M059J (cell line): ENCODE data around the gene KIFBP. TPM values are rescaled to one million over a fixed set of nuclear protein-coding genes. Genes with fewer than 3 reads are reported as not detected.
"Not testable (repeated sequence)": the region's sequence is repeated elsewhere in the genome, so short reads cannot be mapped to it uniquely, and the experiment has no call there.

Experiments
- DNase-seq: peaks from one replicate; pipeline ENCODE4 v3.0.0-alpha.2; 2012; ENCODE audit warnings: low read depth
- total RNA-seq: library from RNA; depleted of rRNA; stranded (reverse); fragments of >200 nt; shearing (Covaris generic); gene quantifications from 2 replicates; pipeline ENCODE4 v1.2.3, GENCODE V29; 2014; rRNA removed

KIFBP gene
- 44.7 and 68.5 TPM in 2 replicates for total RNA-seq

GRCh38 chr10:68988530-68989316 is at the start of gene KIFBP:
KIFBP (plus strand) TSS chr10:68988803; CDS start chr10:68988833, 30 bp downstream.
- DNase-seq, result peak; percentile 97

- no peak for DNase-seq
These were observed 49.7 kb upstream of the KIFBP start for GRCh38 chr10:68938884-68939283.

- DNase-seq, result not testable (repeated sequence)
These were observed 47.7 kb upstream of the KIFBP start for GRCh38 chr10:68940917-68941316.

GRCh38 chr10:68950598-68950997 is 38.0 kb upstream of the KIFBP start:
- DNase-seq, result no peak

- DNase-seq, result no peak
These were observed 33.7 kb upstream of the KIFBP start for GRCh38 chr10:68954904-68955303.

- no peak for DNase-seq
These were observed 33.2 kb upstream of the KIFBP start for GRCh38 chr10:68955355-68955831.

- DNase-seq, result peak; percentile 90
These were observed 32.6 kb upstream of the KIFBP start, which contains the start of gene DDX21 for GRCh38 chr10:68955832-68956532. DDX21 (plus strand) TSS chr10:68956170; CDS start chr10:68956226, 56 bp downstream.

GRCh38 chr10:68957284-68957615 is 31.4 kb upstream of the KIFBP start:
- DNase-seq, result no peak

- no peak for DNase-seq
These were observed 30.9 kb upstream of the KIFBP start for GRCh38 chr10:68957654-68958053.

GRCh38 chr10:68959695-68960527 is 28.7 kb upstream of the KIFBP start:
- no peak for DNase-seq

GRCh38 chr10:68963151-68963550 is 25.5 kb upstream of the KIFBP start:
- DNase-seq, result no peak

GRCh38 chr10:68973975-68974374 is 14.6 kb upstream of the KIFBP start:
- DNase-seq, result no peak

- DNase-seq, result not testable (repeated sequence)
These were observed 12.6 kb upstream of the KIFBP start for GRCh38 chr10:68975936-68976473.

- DNase-seq, result not testable (repeated sequence)
These were observed 8.9 kb upstream of the KIFBP start for GRCh38 chr10:68979738-68980137.

GRCh38 chr10:68981074-68981473 is 7.5 kb upstream of the KIFBP start:
- DNase-seq, result no peak

- DNase-seq, result no peak
These were observed 6.2 kb upstream of the KIFBP start for GRCh38 chr10:68982389-68982788.

GRCh38 chr10:68987611-68988010 is 992 bp upstream of the KIFBP start:
- no peak for DNase-seq

- DNase-seq, result no peak
These were observed 851 bp downstream of the KIFBP start for GRCh38 chr10:68989317-68989990.

- DNase-seq, result peak; percentile 87
These were observed 4.2 kb downstream of the KIFBP start for GRCh38 chr10:68992636-68993440.

GRCh38 chr10:68997211-68997610 is 8.6 kb downstream of the KIFBP start:
- no peak for DNase-seq
